HUDEP-2 (cell line): ENCODE results near the gene NEURL4.

Source experiments
- DNase-seq, 76 experiments: peaks; one replicate each; lab custom pipeline; 2025; ENCODE audit not compliant: unreplicated experiment in 76 of 76; lab: John Stamatoyannopoulos, UW

NEURL4 gene

GRCh38 chr17:7326186-7326585 is 2.9 kb downstream of the NEURL4 start:
- no peak for DNase-seq

DNA sequence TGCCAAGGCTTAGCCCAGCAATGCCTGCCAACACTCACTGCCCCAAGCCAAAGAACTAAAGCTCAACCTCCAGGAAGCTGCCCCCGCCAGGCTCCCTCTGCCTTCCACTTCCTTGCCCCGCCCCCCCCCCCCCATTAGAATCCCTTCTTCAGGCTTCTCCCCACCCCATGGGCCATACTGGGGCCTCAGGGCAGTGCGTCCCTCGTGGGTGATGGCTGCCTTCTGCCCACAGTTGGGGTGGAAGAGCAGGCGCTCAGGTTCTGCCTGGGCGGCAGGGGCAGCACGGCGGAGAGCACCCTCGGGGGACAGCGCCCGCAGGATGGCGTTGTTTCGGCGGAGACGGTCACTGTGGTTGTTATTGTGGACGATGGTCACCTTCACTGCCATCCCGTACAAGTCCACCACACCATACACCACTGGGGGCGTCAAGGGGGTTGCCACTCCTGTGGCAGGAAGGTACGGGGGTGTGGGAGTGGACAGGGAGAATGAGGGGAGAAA is 4.1 kb downstream of the NEURL4 start:
- no peak for DNase-seq

- no peak for DNase-seq
These were observed 4.7 kb downstream of the NEURL4 start for GRCh38 chr17:7324438-7324779.

- peak in 46 of 76 experiments; percentile 1 to 63 (median 28) for DNase-seq
These were observed 5.3 kb downstream of the NEURL4 start for GRCh38 chr17:7323731-7324437.

DNA sequence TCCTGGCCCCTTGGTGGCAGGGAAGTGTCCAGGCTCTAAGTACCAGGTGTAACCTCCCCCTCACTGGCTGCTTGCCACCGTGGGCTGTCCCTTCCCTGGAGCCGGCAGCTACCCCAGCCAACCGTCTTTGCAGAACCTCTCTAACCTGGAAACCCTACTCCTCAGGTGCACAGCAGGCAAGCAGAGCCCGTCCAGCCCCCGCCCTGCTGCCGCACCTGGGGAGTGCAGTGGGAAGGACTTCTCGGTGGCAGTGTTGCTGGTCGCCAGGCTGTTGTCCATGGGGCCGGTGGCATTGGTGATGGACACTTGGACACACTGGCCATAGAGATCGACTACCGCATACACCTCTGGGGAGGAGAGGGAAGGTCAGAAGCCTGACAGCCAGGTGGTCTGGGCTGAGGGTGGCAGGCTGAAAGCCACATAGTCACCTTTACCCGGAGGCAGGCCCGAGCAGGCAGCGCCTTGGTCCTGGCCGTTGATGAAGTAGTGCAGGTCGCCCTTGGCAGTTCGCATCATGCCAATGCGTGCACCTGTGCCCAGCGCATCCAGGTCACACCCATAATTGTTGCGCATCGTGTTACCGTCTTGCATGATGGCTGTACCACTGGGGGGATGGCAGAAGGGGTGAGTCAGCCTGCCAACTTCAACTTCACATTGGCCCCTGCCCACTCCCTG is 6.5 kb downstream of the NEURL4 start:
- no peak for DNase-seq

DNA sequence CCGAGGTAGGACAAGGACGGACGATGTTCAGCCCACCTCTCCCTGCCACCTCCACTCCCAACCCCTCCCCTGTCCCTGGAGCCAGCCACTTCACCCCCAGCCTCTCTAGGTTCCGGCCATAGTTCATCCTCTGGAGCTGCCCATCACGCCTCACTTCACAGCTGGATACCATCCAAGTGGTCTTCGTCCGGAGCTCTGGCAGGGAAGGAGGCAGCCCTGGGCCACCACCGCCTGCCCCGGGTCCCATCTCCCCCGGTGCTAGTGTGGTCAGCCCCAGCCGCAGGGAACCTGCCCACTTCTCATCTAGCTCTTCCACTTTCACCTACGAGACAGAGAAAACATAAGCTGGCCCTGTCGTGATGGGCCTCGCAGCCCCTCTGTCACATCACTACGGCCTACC is 7.7 kb downstream of the NEURL4 start:
- DNase-seq, result no peak

- no peak for DNase-seq
These were observed 10.8 kb downstream of the NEURL4 start for GRCh38 chr17:7318121-7318860.

- DNase-seq, result no peak
These were observed 11.9 kb downstream of the NEURL4 start for GRCh38 chr17:7317161-7317803.

DNA sequence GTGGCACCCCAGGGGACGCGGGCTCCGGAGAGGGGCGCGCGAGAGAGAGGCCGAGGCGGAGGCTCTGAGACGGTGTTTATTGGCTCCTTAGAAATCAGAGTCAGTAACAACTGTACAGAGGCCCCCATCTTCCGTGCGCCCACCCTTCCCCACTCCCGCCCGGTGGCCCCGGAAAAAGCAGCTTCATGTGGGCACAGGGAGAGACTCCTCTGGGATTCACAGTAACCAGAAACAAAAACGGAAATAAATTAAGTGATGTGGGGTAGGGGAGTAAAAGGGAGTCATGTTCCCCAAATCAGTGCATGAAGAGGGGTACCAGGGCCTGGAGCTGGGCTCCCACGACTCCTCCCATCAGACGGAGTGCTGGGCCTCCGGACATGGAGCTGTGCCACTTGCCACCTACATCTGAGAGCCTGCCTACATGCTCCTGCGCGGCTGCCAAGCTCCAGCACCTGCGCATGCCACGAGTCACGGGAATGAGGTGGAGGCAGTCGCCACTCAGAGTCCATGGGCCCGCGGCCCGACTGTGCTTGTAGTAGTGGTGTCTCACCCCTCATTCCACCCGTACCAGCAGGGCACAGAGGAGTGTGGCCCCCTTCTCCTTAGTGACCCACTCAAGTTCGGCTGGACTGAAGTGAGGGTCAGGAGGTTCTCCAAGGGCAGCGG is 13.4 kb downstream of the NEURL4 start:
- no peak for DNase-seq

GRCh38 chr17:7314719-7315569 is 14.2 kb downstream of the NEURL4 start, which contains the start of gene GPS2:
GPS2 (minus strand) TSS chr17:7315360; CDS start chr17:7315052, 308 bp downstream.
- DNase-seq, result peak in 66 of 76 experiments; percentile 35 to 89 (median 77)

DNA sequence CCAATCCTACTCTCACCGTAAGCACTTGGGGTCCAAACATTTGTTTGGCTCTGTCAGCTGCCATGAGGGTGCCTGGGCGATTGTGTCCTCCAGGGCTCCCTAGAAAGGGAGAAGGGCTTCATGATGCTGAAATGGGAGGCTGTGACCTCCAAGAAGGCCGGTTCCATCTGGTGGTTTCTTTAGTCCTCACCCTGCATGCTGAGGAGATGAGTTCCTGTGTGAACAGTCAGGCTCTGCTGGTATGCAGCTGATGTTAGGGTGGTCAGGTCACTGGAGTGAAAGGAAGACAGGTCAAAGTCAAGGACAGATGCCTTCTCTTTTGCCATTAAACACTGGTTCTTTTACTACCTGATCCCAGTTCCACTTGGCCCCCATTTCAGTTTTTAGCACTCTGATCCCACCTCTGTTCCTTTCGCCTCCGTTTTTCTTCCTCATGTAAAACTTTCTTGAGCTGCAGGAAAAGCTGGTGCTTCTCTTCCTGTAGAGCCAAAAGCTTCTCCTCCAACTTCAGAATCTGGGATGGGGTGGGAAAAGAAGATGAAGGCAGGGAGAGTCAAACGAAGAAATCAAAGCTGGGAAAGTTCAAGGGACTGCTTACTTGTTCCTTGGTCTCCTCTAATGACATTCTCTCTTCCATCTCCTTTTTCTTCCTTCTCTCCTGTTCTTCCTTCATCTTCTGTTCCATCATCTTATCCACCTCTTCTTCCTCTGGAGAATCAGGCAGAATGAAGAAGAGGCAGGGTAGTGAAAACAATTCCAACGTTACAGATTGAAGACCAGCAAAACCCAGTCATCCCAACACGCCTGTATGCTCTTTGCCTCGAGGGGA is 15.0 kb downstream of the NEURL4 start:
- peak in 5 of 76 experiments; percentile 13 to 28 (median 23) for DNase-seq

DNA sequence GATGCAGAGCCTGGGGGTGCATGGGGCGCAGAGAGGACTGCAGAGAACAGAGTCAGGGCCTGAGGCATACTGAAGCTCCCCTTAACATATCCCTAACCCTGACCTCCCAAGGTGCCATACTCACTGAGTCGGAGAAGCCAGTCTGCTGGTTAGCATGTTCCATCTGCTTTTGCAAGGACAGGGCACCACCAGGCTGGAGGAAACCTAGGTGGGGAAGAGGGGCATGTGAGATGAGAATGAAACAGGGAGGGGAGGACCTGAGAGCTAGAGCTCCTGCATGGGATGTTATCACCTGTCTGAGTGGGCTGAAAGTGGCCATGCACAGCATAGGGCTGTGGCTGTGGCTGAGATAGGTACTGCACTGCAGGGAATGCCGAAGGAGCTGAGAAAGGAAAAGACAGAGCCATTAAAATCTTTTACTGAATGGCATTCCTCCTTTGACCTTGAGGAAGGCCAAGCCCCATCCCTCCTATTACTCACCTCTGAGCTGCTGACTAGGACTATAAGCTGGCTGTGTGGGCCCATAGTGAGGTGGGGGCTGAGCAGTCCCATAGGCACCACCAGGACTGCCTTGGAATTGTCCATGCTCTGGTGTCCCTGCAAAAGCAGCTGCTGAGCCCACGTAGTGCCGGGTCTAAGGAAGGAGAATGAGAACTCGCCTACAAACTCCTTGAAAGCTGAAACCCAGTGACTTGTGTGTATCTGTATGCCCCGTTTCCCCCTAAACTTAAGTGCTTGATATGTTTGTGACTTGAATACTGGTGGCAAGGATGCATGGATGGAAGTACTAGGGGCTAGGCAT is 15.8 kb downstream of the NEURL4 start:
- peak in 13 of 76 experiments; percentile 8 to 36 (median 20) for DNase-seq

DNA sequence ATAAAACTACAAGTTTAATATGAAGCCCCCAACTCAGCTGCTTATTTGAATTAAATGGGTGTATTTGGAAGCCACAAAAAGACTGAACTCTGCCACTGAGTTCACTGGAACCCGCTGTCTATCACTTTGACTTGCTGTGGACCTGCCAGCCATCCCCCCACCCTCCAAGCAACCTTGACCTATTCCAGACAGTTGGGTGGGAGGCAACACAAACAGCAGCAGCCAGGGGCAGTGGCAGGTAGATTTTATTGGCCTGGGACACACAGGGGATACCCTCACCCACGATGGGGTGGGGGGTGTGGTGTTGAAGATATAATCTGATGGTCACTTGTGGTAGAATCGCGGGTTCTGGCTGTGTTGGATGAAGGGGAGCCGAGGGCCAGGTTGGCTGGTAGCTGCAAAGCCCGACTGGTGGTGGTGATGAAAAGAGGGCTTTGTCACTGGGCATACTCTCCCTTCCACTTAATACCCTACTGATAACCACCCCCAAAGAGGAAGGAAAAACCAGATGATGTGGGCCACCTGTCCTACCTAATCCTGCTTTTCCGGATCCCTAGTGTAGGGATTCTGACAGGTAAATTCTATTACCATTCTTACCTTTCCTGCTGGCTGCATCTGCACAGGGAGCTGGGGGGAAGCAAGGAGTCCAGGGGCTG is 16.6 kb downstream of the NEURL4 start:
- peak in 1 of 76 experiments; percentile 27 for DNase-seq

- no peak for DNase-seq
These were observed 17.9 kb downstream of the NEURL4 start for GRCh38 chr17:7311110-7311705.

DNA sequence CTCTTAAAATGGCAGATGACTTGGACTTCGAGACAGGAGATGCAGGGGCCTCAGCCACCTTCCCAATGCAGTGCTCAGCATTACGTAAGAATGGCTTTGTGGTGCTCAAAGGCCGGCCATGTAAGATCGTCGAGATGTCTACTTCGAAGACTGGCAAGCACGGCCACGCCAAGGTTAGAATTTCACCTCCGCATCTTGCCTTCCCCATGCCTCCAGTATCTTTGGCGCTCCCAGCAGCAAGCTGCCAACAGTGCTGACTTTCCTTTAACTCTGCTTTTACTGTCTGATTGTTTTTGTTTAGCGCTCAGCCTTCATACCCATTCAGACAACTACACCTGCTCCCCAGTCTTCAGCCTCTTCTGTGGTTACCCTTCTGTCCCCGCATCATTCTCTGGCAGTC is 19.5 kb downstream of the NEURL4 start:
- no peak for DNase-seq

DNA sequence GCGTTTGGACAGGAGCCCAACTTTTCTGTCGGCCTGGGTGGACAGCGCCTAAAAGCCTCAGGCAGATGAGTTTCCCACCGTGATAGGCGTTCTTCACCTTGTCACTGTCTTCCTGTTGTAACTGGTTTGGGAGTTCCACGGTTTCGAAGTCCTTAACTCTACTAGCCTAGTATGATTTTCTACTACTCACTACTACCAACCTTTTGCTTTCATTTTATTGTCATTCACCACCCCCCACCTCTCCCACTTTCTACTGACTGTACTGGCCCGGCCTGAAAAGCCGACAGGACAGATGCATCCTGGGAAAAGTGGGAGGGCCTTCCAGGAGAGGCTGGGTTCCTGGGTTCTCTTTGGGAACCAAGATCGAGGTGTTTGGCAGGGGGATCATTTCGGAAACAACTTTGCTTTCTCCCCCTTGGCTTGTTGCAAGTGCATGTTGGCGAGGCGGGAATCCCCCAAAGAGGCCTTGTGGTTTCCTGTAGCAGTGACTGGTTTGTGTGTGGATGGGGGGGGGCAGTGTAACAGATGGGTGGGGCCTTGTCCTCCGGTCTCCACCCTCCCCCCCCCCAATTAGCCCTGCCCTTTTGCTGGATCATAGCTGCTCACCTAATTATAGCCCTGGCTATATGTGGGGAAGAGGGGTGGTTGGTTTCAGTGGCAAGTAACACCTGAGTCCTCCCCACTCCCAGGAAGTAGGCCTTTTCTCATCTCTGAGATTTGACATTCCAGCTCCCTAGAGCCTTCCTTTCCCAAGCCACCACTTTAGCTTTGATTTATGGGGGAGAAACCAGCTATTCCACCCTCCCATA is 20.3 kb downstream of the NEURL4 start:
- DNase-seq, result peak in 65 of 76 experiments; percentile 32 to 86 (median 69)
